Naive thymus-derived CD4-positive, alpha-beta T cell (primary cell): ENCODE data around the gene NCK1. TPM values are rescaled to one million over a fixed set of nuclear protein-coding genes. Genes with fewer than 3 reads are reported as not detected.

Source experiments
- polyA plus RNA-seq, 2 donors: library from polyadenylated mRNA; unstranded; fragments of 300-500 nt; fragmentation: Illumina TruSeq; gene quantifications; one replicate each; pipeline ENCODE4 v1.2.3, GENCODE V29; 2021
- total RNA-seq, 6 experiments: library from RNA in 5 of 6; stranded (reverse) in 5 of 6; gene quantifications; 1 replicate in 5 of 6; 2 replicates in 1 of 6; pipeline ENCODE4 v1.2.3 and lab custom pipeline; 2021 to 2026

Gene NCK1
- total and polyA plus RNA-seq, 7 experiments from 2014 or later, result 39.1 to 59.6 (median 47.3) TPM

Other genes with a start within 250 kb of the NCK1 start
- gene STAG1, start 109.8 kb upstream of the NCK1 start, total RNA-seq, result 10 to 100 TPM; 39.7 to 50.7 (median 43.6) TPM
- gene STAG1, start 109.8 kb upstream of the NCK1 start, polyA plus RNA-seq, result 10 to 100 TPM; 18.5 to 19.2 TPM
- under 1 TPM in 1 of 5 experiments, not detected in 4; 0.60 TPM for gene SLC35G2, start 43.1 kb upstream of the NCK1 start, total RNA-seq
- under 1 TPM in 1 of 2 donors, not detected in 1; 0.10 TPM for gene SLC35G2, start 43.1 kb upstream of the NCK1 start, polyA plus RNA-seq
- gene IL20RB, start 95.8 kb downstream of the NCK1 start, total RNA-seq, result 1 to 10 TPM; 1.7 to 3.5 (median 2.4) TPM
- gene IL20RB, start 95.8 kb downstream of the NCK1 start, polyA plus RNA-seq, result under 1 TPM in 1 of 2 donors, not detected in 1; 0.33 TPM